Stimulated activated CD4-positive, alpha-beta T cell treated with anti-CD3 and anti-CD28 coated beads, Interleukin-12 subunit alpha, Interleukin-12 subunit beta, amount 100 ng/mL, for 48 hours (primary cell): ENCODE results near the gene CFAP74.

Experiments
- DNase-seq, 3 donors: peaks; one replicate each; pipeline ENCODE4 v3.0.0-alpha.2; 2020; ENCODE audit warnings: low read depth in 2 of 3, low spot score in 1 of 3

The CFAP74 gene

GRCh38 chr1:2003541-2004131 is at the start of gene CFAP74:
Gene CFAP74, minus strand, starts transcription at chr1:2003786. Its CDS starts 12,830 bp downstream, at chr1:1990956.
- peak in 1 of 3 donors; percentile 4 for DNase-seq

GRCh38 chr1:2053217-2053616 is 49.6 kb upstream of the CFAP74 start:
- DNase-seq = no peak

- no peak for DNase-seq
Measured at GRCh38 chr1:2052756-2053155, 49.2 kb upstream of the CFAP74 start.

GRCh38 chr1:2052054-2052679 is 48.6 kb upstream of the CFAP74 start:
- DNase-seq = no peak

GRCh38 chr1:2050793-2051682 is 47.5 kb upstream of the CFAP74 start:
- no peak for DNase-seq

- DNase-seq = no peak
Measured at GRCh38 chr1:2050461-2050792, 46.8 kb upstream of the CFAP74 start.

GRCh38 chr1:2049718-2050431 is 46.3 kb upstream of the CFAP74 start, which contains the start of gene PRKCZ:
Gene PRKCZ, plus strand, starts transcription at chr1:2050411. Its CDS starts 220 bp downstream, at chr1:2050631.
- peak; percentile 85 to 87 (median 85) for DNase-seq

GRCh38 chr1:2049225-2049717 is 45.7 kb upstream of the CFAP74 start:
- no peak for DNase-seq

- DNase-seq = no peak
Measured at GRCh38 chr1:2047749-2048729, 44.5 kb upstream of the CFAP74 start.

- no peak for DNase-seq
Measured at GRCh38 chr1:2046953-2047748, 43.6 kb upstream of the CFAP74 start.

GRCh38 chr1:2046174-2046917 is 42.8 kb upstream of the CFAP74 start:
- peak in 2 of 3 donors; percentile 31 to 41 for DNase-seq

- DNase-seq = no peak
Measured at GRCh38 chr1:2045468-2046173, 42.0 kb upstream of the CFAP74 start.

GRCh38 chr1:2044510-2045319 is 41.1 kb upstream of the CFAP74 start:
- DNase-seq = peak; percentile 53 to 71 (median 69)

GRCh38 chr1:2043886-2044285 is 40.3 kb upstream of the CFAP74 start:
- DNase-seq = no peak

- DNase-seq = no peak
Measured at GRCh38 chr1:2042830-2043773, 39.5 kb upstream of the CFAP74 start.

- no peak for DNase-seq
Measured at GRCh38 chr1:2041887-2042286, 38.3 kb upstream of the CFAP74 start.
